T-cell (primary cell): ENCODE data around the gene PRPH. TPM values are rescaled to one million over a fixed set of nuclear protein-coding genes. Genes with fewer than 3 reads are reported as not detected.
A peak's percentile ranks its signal among the peaks of the same experiment; 100 is the strongest.
"Not testable (repeated sequence)": the region's sequence is repeated elsewhere in the genome, so short reads cannot be mapped to it uniquely, and the experiment has no call there.

Experiments
- ATAC-seq, 4 experiments: fragments of 200-7000 bp in 3 of 4; fragments of 150-1000 bp in 1 of 4; cut with Tn5 transposase; replicated peaks in 1 of 4; 1 replicate in 3 of 4; 2 replicates in 1 of 4; pipeline ENCODE4 v1.10.0; 2021; ENCODE audit warnings: moderate library complexity in 3 of 4, mild to moderate bottlenecking in 2 of 4, moderate number of reproducible peaks in 1 of 4
- CTCF ChIA-PET, 2 donors: fragments of 300-600 bp; sonication (Branson Sonifier 250); formaldehyde crosslinking; loops; one replicate each; lab custom pipeline; 2022; ENCODE audit warnings: antibody characterized with exemption in 2 of 2; lab: Charles Lee
- POLR2A ChIA-PET, 2 donors: fragments of 300-600 bp; sonication (Branson Sonifier 250); formaldehyde crosslinking; loops; one replicate each; lab custom pipeline; 2022; ENCODE audit warnings: antibody characterized with exemption in 2 of 2; lab: Charles Lee
- DNase-seq, 35 experiments: peaks; one replicate each; pipeline versions ENCODE4 v3.0.0 to v3.0.0-alpha.2; 2013 to 2023
- H3K27ac ChIP-seq: one replicate; pipeline ENCODE4 v1.5.1; 2013; ENCODE audit warnings: low read length
- H3K27me3 ChIP-seq, 2 experiments: replicated peaks in 1 of 2; 1 replicate in 1 of 2; 2 replicates in 1 of 2; pipeline versions ENCODE4 v1.6.1 to v1.7.0; 2013; ENCODE audit warnings: low read length in 1 of 2, mixed read lengths in 1 of 2; ENCODE audit not compliant: control insufficient read depth in 2 of 2, insufficient read depth in 2 of 2; ENCODE audit errors: extremely low read depth in 1 of 2
- H3K36me3 ChIP-seq, 2 donors: 1 replicate in 1 of 2; 2 replicates in 1 of 2; pipeline versions ENCODE4 v1.6.1 to v1.7.0; 2013; ENCODE audit warnings: low read length in 1 of 2; ENCODE audit not compliant: control insufficient read depth in 2 of 2, insufficient read depth in 1 of 2; ENCODE audit errors: extremely low read depth in 1 of 2
- H3K4me1 ChIP-seq, 2 experiments: 1 replicate in 1 of 2; 2 replicates in 1 of 2; pipeline versions ENCODE4 v1.6.1 to v1.7.0; 2013; ENCODE audit warnings: low read length in 2 of 2, mixed read lengths in 1 of 2; ENCODE audit not compliant: insufficient read depth in 2 of 2, control insufficient read depth in 1 of 2; ENCODE audit errors: extremely low read depth in 1 of 2
- H3K4me3 ChIP-seq, 2 donors: 1 replicate in 1 of 2; 2 replicates in 1 of 2; pipeline versions ENCODE4 v1.5.1 to v1.7.0; 2013; ENCODE audit warnings: mild to moderate bottlenecking in 2 of 2, low read length in 1 of 2, moderate library complexity in 1 of 2; ENCODE audit not compliant: control insufficient read depth in 1 of 2; ENCODE audit errors: extremely low read depth in 1 of 2
- H3K9me3 ChIP-seq: 2 replicates; pipeline ENCODE4 v1.7.0; 2013
- H3K27ac Mint-ChIP-seq, 2 donors: one replicate each; pipeline ENCODE4 v1.8.0; 2020 to 2021; ENCODE audit warnings: mild to moderate bottlenecking in 2 of 2, mixed read lengths in 2 of 2
- H3K27me3 Mint-ChIP-seq, 2 donors: one replicate each; pipeline ENCODE4 v1.8.0; 2021 to 2022; ENCODE audit warnings: mixed read lengths in 2 of 2
- H3K36me3 Mint-ChIP-seq: one replicate; pipeline ENCODE4 v1.8.0; 2021; ENCODE audit warnings: mixed read lengths
- H3K4me1 Mint-ChIP-seq, 3 donors: one replicate each; pipeline ENCODE4 v1.8.0; 2020 to 2022; ENCODE audit warnings: mixed read lengths in 3 of 3, mild to moderate bottlenecking in 1 of 3
- H3K4me3 Mint-ChIP-seq, 3 donors: one replicate each; pipeline ENCODE4 v1.8.0; 2020 to 2022; ENCODE audit warnings: mild to moderate bottlenecking in 3 of 3, mixed read lengths in 3 of 3, moderate library complexity in 3 of 3
- H3K9me3 Mint-ChIP-seq, 3 donors: one replicate each; pipeline ENCODE4 v1.8.0; 2020 to 2022; ENCODE audit warnings: mixed read lengths in 3 of 3
- WGBS: methylation state at CpG from one replicate; pipeline ENCODE4 v1.1.5; 2013; ENCODE audit warnings: missing lambda C conversion rate; ENCODE audit not compliant: insufficient coverage; 5-methylcytosine and 5-hydroxymethylcytosine counted together
- total RNA-seq, 35 experiments: library from RNA in 6 of 35; stranded (reverse) in 6 of 35; fragments of 120-200 nt in 1 of 35; gene quantifications; one replicate each; pipeline versions ENCODE4 v1.2.1 to v1.2.4 and lab custom pipeline; 2013 to 2026

Gene PRPH
- total RNA-seq, 5 donors from 2014 or later (not counting 1 experiment from before 2014, with no cell fraction given), result not detected

DNA sequence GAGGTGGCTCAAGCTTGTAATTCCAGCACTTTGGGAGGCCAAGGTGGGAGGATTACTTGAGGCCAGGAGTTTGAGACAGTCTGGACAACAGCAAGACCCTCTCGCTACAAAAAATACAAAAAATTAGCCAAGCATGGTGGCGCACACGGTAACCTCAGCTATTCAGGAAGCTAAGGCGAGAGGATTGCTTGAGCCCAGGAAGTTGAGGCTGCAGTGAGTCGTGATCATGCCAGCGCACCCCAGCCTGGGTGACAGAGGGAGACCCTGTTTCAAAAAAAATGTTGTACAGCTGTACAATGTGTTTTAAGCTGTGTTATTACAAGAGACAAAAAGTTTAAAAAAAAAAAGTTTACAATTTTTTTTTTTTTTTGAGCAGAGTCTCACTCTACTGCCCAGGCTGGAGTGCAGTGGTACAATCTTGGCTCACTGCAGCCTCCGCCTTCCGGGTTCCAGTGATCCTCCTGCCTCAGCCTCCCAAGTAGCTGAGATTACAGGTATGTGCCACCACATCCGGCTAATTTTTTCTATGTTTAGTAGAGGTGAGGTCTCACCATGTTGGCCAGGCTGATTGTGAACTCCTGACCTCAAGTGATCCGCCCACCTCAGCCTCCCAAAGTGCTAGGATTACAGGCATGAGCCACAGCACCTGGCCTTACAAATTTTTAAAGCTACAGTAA, 37.3 kb upstream of the PRPH start:
- H3K4me3 ChIP-seq, H3K9me3 ChIP-seq, H3K4me3 Mint-ChIP-seq, POLR2A ChIA-PET, H3K27me3 Mint-ChIP-seq, H3K9me3 Mint-ChIP-seq, DNase-seq, ATAC-seq, H3K27me3 ChIP-seq, H3K4me1 ChIP-seq, H3K27ac Mint-ChIP-seq, H3K4me1 Mint-ChIP-seq, H3K36me3 Mint-ChIP-seq, H3K36me3 ChIP-seq, H3K27ac ChIP-seq: not testable (repeated sequence)
- WGBS, result 66% methylated on average over 6 of the region's 10 CpGs
- CTCF ChIA-PET, result interaction anchor here (0.6 to 0.9 kb wide), 3 partner anchors 14 to 436 kb away, joined by 3 to 5 read pairs (median 4); no protein-coding TSS in a partner anchor

DNA sequence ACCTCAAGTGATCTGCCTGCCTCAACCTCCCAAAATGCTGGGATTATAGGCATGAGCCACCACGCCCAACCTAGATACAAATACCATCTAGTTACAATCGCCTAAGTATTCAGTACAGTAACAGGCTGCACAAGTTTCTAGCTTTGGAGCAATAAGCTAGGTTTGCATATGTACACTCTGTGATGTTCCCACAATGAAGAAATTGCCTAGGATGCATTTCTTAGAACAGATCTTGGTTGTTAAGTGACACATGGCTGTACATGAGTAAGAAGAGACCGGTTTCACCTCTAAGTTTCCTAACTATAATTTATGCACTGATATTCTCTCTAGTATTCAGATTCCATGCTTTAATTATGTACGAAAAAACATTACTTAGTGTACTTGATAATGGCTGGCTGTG, 35.5 kb upstream of the PRPH start:
- no CpG with 5 or more reads among the region's 4 CpGs for WGBS
- no peaks in the 10 kb centered on the region for H3K27me3 ChIP-seq
- peaks cover 3 to 7% (median 5%) of the 10 kb centered on the region in 3 donors for H3K4me1 Mint-ChIP-seq
- H3K4me1 ChIP-seq, result peaks cover 0 to 4% of the 10 kb centered on the region in 2 experiments
- H3K4me3 ChIP-seq, result no peak overlapping the region
- DNase-seq (no peak), ATAC-seq (no peak)
- POLR2A ChIA-PET, result no interaction called here
- H3K27ac ChIP-seq, result no peak overlapping the region
- H3K4me3 Mint-ChIP-seq, result no peak overlapping the region
- H3K36me3 Mint-ChIP-seq, result no peaks in the 10 kb centered on the region
- H3K9me3 ChIP-seq, result no peaks in the 10 kb centered on the region
- CTCF ChIA-PET, result interaction anchor here in 1 of 2 donors (0.6 kb wide), 1 partner anchor 11 kb away, joined by 3 read pairs; no protein-coding TSS in a partner anchor
- no peak overlapping the region for H3K27ac Mint-ChIP-seq
- H3K27me3 Mint-ChIP-seq, result no peaks in the 10 kb centered on the region
- H3K9me3 Mint-ChIP-seq, result no peaks in the 10 kb centered on the region
- H3K36me3 ChIP-seq, result no peaks in the 10 kb centered on the region

GRCh38 chr12:49260166-49260565, 34.8 kb upstream of the PRPH start:
- H3K36me3 Mint-ChIP-seq, result no peaks in the 10 kb centered on the region
- H3K4me3 Mint-ChIP-seq, result no peak overlapping the region
- ChIA-PET POLR2A (no interaction called here), CTCF (interaction anchor here in 1 of 2 donors (0.5 to 0.6 kb wide), 2 partner anchors 11 to 16 kb away, joined by 3 read pairs; no protein-coding TSS in a partner anchor)
- H3K27ac Mint-ChIP-seq, result no peak overlapping the region
- ATAC-seq (no peak), DNase-seq (no peak)
- no peaks in the 10 kb centered on the region for H3K27me3 ChIP-seq
- H3K9me3 ChIP-seq, result no peaks in the 10 kb centered on the region
- H3K27me3 Mint-ChIP-seq, result no peaks in the 10 kb centered on the region
- no peak overlapping the region for H3K27ac ChIP-seq
- peaks cover 3 to 8% (median 5%) of the 10 kb centered on the region in 3 donors for H3K4me1 Mint-ChIP-seq
- H3K36me3 ChIP-seq, result no peaks in the 10 kb centered on the region
- no CpG with 5 or more reads among the region's 3 CpGs for WGBS
- peaks cover 0 to 9% of the 10 kb centered on the region in 2 experiments for H3K4me1 ChIP-seq
- no peaks in the 10 kb centered on the region for H3K9me3 Mint-ChIP-seq
- no peak overlapping the region for H3K4me3 ChIP-seq

DNA sequence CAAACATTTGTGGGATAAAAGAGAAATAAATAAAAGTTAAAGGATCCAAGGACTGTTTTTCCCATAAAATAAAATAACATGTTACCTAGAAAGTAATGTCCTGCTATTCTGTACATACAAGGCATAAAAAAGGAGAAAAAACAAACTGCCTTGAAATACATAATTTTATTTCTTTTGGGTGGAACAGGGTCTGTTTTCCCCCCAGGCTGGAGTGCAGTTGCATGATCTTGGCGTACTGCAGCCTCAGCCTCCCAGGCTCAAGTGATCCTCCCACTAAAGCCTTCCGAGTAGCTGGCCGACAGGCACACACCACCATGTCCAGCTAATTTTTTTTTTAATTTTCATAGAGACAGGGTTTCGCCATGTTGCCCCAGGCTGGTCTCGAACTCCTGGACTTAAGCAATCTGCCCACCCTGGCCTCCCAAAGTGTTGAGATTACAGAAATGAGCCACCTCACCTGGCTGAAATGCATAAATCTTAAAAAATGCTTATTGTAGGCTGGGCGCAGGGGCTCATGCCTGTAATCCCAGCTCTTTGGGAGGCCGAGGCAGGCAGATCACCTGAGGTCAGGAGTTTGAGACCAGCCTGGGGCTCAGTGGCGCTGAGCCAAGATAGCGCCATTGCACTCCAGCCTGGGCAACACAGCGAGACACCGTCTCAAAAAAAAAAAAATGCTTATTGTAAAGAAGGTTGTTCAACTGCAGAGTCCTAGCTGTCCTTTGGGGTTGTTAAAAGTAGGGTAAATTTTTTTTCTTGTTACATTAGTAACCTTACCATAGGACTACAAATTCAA, 34.2 kb upstream of the PRPH start:
- H3K4me3 Mint-ChIP-seq, result no peak overlapping the region
- DNase-seq (no peak), ATAC-seq (no peak)
- H3K4me3 ChIP-seq, result no peak overlapping the region
- POLR2A ChIA-PET, result no interaction called here
- peaks cover 8 to 13% (median 9%) of the 10 kb centered on the region in 3 donors for H3K4me1 Mint-ChIP-seq
- H3K36me3 Mint-ChIP-seq, result no peaks in the 10 kb centered on the region
- no peaks in the 10 kb centered on the region for H3K27me3 ChIP-seq
- H3K4me1 ChIP-seq, result peaks cover 2 to 15% of the 10 kb centered on the region in 2 experiments
- CTCF ChIA-PET, result interaction anchor here in 1 of 2 donors (0.5 kb wide), 1 partner anchor 17 kb away, joined by 3 read pairs; no protein-coding TSS in a partner anchor
- 100% methylated on average over 11 of the region's 11 CpGs for WGBS
- H3K27ac Mint-ChIP-seq, result no peak overlapping the region
- H3K9me3 ChIP-seq, result no peaks in the 10 kb centered on the region
- no peak overlapping the region for H3K27ac ChIP-seq
- H3K36me3 ChIP-seq, result no peaks in the 10 kb centered on the region
- H3K27me3 Mint-ChIP-seq, result no peaks in the 10 kb centered on the region
- H3K9me3 Mint-ChIP-seq, result no peaks in the 10 kb centered on the region

DNA sequence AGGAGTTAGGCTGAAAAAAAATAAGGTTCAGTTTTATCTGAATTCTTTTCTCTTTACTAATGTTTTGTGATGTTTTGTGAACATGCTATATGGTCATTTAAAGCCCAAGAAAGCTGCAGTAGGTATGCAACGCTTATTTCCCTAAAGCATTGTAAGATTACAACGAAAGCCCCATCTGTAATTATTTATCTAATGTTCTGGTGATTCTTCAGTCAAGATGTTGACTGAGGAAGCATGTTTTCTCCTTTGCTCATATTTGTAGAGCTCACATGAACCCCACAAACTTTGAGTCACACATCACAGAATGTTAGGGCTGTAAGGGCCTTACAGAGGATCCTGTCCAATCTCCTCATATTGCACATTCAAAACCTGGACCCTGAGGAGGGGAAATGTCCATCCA, 33.2 kb upstream of the PRPH start:
- H3K36me3 ChIP-seq, result no peaks in the 10 kb centered on the region
- no peaks in the 10 kb centered on the region for H3K9me3 ChIP-seq
- Mint-ChIP-seq H3K27me3 (no peaks in the 10 kb centered on the region), H3K27ac (no peak overlapping the region), H3K4me1 (peaks cover 13 to 14% (median 14%) of the 10 kb centered on the region in 3 donors), H3K4me3 (no peak overlapping the region), H3K36me3 (no peaks in the 10 kb centered on the region), H3K9me3 (no peaks in the 10 kb centered on the region)
- no peak for DNase-seq
- no peak overlapping the region for H3K4me3 ChIP-seq
- no peaks in the 10 kb centered on the region for H3K27me3 ChIP-seq
- ATAC-seq, result no peak
- ChIA-PET POLR2A (no interaction called here), CTCF (no interaction called here)
- H3K27ac ChIP-seq, result no peak overlapping the region
- peaks cover 2 to 25% of the 10 kb centered on the region in 2 experiments for H3K4me1 ChIP-seq
- no CpG with 5 or more reads among the region's 2 CpGs for WGBS

GRCh38 chr12:49263400-49263763, 31.6 kb upstream of the PRPH start:
- Histone ChIP-seq H3K4me3 (no peak overlapping the region), H3K36me3 (no peaks in the 10 kb centered on the region), H3K27ac (no peak overlapping the region), H3K27me3 (no peaks in the 10 kb centered on the region), H3K9me3 (no peaks in the 10 kb centered on the region), H3K4me1 (peaks cover 2 to 33% of the 10 kb centered on the region in 2 experiments)
- WGBS, result no CpG with 5 or more reads among the region's 5 CpGs
- Mint-ChIP-seq H3K4me1 (peaks cover 19 to 27% (median 24%) of the 10 kb centered on the region in 3 donors), H3K4me3 (peak overlapping the region; percentile 77 to 94 (median 85)), H3K27me3 (no peaks in the 10 kb centered on the region), H3K9me3 (no peaks in the 10 kb centered on the region), H3K36me3 (no peaks in the 10 kb centered on the region), H3K27ac (no peak overlapping the region)
- CTCF ChIA-PET, result interaction anchor here (0.6 to 0.9 kb wide), 3 partner anchors 130 to 153 kb away, joined by 4 read pairs; partner anchors contain the start of genes LMBR1L (in 1 of the 2) and TUBA1B (in 1 of the 2)
- no peak for DNase-seq
- ATAC-seq, result no peak
- POLR2A ChIA-PET, result no interaction called here
